ENCODE results near the gene CLDN5.

CLDN5 gene

DNA sequence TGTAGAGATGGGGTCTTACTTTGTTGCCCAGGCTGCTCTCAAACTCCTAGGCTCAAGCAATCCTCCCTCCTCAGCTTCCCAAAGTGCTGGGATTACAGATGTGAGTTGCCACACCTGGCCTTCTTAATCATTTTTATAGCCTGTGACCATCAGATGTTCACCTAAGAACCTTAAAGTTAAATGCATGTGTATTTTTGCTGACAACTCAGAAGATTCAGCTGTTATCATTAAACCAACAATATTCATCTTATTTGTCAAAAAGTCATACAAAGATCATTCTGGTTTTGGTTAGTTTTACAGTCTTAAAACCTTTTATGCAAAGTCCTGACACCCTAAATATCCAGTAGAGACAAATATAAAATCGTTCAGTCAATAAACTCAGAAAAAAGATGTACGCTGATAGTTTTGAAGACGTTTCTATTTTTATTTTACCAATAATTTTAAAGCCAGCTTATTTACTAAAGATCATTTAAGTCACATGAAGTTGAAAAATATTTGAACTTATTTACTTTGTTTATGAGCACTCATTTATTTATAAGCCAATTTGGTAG is 22.2 kb downstream of the CLDN5 start:
- DNase-seq, result no peak

DNA sequence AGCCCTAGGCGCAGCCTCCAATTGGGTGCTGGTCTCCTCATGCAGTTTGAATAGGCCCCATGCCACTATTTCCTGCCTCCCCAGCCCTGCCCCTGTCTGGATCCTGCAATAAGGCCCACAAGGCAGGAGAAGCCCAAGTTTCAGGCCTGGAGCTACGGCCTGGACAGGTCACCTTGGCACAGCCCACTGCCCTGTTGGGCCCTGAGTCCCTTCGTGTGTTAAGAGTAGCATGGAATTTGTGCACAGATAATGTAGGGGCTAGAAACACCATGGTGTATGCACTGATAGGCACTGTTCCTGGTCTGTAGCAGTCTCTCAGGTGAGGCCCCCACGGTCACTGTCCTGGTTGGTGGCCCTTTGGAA is 24.3 kb downstream of the CLDN5 start:
- DNase-seq, result no peak

DNA sequence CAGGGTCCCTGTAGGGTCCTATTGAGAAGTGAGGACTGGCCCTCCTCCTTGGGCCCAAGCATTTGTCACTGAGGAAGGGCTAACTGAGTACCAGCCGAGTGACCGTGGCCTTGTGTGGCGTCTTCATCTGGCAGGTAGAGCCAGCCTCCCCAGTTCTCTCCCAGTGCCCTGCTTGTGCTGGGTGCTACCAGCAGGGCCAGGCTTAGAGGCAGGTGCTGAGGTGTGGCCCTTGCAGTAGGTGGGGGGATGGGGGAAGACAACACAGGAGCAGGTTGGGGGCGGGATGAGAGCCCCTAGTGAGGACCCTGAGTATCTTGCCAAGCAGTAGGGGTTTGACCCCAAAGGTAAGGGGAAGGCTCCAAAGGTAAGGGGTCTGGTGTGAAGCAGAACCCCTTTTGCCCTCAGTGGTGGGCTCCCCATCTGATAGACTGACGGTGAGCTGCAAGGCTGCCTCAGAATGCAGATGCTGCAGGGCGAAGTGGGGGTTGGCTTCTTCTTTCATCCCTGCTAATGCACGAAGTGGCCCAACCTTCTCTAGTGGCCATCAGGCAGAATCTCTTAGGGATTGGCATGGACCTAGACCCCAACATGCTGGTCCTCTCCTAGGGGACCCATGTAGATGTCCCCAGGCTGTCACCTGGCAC is 24.9 kb downstream of the CLDN5 start:
- DNase-seq, result no peak

DNA sequence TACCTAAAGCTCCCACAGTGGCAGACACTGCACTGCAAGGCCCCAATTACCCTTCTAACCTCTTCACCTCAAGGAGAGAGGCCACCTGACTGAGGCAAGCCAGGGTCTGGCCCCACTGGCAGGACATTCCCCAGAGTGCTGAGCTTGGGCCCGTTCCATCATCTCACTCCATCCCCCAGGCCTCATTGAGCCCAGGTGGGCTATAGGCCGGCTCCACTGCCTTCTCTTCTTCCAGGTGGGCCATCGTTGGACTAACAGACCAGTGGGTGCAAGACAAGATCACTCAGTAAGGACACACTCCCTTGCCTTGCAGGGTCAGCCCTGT is 25.4 kb downstream of the CLDN5 start:
- DNase-seq, result no peak

DNA sequence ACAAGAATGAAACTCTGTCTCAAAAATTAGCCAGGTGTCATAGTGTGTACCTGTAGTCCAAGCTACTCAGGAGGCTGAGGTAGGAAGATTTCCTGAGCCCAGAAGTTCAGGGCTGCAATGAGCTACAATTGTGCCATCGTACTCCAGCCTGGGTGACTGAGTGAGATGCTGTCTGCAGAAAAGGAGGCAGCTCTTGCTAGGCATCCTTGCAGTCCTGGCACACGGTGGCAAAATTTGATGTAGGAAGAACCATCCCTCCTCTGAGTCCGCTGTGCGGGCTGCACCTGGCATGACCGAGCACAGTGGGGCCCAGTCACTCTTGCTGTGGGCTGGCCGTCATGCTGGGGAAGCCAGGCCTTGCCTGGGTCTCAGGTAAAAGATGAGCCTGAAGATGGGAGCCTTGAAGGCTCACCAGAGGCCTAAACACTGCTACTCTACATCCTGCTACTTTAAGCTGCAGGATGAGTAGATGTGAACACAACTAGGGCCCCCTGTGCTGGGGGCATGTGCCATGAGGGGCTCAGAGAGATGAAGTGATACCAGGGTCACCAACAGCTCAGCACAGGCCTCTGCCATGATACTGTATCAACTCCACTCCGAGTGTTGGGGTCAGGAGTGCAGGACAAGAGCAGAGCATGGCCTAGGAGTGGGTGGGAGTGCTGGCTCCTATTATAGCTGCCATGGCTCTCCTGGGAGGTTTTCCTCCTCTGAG is 25.9 kb downstream of the CLDN5 start:
- no peak for DNase-seq

DNA sequence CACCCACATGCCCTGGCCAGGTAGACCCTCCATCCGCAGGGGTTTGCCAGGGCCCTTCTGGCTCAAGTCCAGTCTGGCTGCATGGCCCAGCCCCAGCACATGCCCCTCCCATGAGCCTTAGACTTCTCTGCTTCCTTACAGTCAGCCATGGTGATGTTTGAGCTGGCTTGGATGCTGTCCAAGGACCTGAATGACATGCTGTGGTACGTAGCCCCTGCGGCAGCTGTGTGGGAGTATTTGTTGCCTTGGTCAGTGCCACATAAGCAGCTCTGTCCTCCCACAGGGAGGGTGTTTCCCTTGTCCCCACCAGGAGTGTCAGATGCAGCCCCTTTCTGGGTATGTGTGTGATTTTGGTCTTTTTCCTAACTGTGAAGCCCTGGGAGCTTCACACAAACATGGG is 27.0 kb downstream of the CLDN5 start:
- DNase-seq, result no peak

DNA sequence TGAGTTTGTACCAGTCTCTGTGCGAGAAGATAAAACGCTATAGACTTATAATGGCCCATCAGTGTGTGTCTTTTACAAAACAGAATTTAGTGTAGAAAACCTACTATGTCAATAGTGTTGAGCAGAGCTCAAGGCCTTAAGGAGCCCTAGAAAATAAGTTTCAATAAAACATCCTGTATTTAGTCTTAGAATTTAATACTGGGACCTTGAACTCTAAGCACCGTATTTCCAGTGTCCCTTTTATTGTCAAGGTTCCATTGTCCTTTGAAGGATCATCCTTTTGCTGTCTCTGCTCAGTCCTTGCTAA is 27.9 kb downstream of the CLDN5 start:
- no peak for DNase-seq

DNA sequence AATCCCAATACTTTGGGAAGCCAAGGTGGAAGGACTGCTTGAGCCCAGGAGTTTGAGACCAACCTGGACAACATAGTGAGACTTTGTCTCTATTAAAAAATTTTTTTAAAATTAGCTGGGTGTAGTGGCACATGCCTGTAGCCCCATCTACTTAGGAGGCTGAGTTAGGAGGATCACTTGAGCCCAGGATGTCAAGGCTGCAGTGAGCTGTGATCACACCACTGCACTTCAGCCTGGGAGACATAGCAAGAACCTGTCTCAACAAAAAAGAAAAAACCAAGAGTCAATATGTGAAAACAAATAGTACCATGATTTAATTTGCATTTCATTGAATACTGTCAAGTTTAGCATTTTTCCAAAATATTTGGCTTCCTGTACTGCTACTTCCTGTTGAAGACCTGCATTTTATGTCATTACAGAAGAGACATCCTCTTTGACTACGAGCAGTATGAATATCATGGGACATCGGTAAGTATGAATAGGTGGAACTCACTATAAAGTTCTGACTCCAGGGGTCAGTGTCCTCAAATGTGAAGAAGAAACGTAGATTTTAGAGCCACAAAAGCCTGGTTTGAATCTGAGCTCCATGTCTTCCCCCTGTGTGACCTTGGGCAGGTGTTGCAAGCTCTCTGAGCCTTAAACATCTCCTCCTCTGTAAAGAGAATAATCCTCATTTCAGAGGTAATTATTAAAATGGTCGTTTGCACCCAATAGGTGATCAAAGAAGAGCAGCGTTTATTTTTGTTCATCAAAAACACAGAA is 28.5 kb downstream of the CLDN5 start:
- peak in 1 of 5 experiments; percentile 50 for DNase-seq

DNA sequence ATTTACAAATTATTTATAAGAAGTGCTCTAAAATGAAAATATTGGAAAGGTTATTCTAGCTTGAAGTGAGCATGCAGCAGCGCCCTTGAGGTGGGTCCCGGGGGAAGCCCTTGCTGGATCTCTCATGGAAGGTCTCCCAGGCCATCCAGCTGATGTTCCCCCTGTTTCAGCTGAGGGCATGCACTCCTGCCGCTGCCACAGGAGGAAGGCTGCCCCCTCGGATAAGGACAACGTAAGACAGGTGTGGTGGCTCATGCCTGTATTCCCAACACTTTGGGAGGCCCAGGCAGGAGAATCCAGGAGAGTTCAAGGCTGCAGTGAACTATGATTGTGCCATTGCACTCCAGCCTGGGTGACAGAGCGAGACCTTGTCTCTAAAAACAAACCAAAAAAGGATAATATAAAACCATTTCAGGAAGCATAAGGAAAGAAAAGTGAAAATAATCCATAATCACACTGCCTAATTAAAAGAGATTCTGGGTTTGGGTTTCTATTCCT is 29.5 kb downstream of the CLDN5 start:
- DNase-seq, result no peak

DNA sequence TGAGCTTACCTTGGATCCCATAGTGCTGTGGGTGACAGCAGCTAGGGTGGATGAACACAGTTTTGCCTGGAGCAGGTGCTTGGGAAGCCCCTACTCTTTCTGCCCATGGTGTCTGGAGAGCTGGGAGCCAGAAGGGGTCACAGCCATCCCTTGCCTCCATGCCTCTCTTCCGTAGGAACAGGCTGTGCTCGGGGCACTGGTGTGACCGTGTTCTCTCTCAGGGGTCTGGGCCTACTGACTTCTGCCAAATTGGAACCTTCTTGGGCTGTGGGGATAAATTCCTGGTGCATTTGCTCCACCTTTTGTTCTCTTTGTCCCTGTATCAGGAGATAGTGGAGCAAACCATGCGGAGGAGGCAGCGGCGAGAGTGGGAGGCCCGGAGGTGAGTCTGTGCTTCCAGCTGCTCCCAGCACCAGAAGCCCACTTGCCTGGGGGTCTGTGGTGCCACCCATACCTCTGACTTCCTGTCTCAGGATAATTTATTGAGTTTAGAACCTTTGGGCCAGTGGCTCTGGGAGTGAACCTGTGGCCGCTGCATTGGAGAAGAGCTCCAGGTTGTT is 30.1 kb downstream of the CLDN5 start:
- DNase-seq, result no peak

DNA sequence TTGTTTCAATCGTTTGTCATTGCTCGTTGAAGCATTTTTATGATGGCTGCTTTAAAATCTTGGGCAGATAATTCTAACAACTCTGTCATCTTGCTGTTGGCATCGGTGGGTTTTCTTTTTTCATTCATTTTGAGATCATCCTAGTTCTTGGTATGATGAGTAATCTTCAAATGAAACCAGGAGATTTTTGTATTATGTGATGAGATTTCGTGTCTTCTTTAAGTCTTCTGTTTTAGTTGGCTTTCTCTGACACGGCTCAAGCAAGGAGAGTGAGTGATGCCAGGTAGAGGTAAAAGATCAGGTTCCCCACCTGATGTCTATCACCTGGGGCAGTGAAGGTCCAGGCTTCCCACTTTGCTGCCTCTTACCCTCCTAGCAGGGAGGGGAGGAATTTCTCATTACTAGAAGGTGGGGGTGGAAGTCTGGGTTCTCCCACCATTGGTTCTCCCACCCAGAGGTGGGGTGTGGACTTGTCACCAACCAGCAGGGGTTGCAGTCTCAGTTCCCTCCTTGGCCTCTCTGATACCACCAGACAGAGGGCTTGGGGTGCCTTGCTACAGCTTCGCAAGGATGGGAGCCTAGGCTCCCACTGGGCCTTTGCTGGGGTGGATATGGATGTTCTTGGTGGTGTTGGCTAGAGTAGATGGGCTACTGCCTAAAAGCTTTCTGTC is 31.6 kb downstream of the CLDN5 start:
- no peak for DNase-seq

DNA sequence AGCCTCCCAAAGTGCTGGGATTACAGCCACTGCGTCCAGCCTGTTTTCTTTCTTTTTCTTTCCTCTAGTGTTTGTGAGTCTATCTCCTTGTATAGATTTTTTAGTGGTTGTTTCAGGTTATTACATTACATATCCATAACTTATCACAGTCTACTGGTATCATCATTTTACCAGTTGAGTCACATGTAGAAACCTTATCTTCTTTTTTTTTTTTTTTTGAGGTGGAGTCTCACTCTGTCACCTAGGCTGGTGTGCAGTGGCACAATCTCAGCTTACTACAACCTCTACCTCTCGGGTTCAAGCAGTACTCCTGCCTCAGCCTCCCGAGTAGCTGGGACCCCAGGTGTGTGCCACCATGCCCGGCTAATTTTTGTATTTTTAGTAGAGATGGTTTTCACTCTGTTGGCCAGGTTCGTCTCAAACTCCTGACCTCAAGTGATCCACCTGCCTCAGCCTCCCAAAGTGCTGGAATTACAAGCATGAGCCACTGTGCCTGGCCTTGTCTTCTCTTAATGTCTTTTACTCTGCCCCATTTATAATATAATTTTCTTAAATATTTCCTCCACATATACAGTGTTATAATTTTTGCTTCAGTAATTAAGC is 33.5 kb downstream of the CLDN5 start:
- peak in 1 of 5 experiments; percentile 47 for DNase-seq

DNA sequence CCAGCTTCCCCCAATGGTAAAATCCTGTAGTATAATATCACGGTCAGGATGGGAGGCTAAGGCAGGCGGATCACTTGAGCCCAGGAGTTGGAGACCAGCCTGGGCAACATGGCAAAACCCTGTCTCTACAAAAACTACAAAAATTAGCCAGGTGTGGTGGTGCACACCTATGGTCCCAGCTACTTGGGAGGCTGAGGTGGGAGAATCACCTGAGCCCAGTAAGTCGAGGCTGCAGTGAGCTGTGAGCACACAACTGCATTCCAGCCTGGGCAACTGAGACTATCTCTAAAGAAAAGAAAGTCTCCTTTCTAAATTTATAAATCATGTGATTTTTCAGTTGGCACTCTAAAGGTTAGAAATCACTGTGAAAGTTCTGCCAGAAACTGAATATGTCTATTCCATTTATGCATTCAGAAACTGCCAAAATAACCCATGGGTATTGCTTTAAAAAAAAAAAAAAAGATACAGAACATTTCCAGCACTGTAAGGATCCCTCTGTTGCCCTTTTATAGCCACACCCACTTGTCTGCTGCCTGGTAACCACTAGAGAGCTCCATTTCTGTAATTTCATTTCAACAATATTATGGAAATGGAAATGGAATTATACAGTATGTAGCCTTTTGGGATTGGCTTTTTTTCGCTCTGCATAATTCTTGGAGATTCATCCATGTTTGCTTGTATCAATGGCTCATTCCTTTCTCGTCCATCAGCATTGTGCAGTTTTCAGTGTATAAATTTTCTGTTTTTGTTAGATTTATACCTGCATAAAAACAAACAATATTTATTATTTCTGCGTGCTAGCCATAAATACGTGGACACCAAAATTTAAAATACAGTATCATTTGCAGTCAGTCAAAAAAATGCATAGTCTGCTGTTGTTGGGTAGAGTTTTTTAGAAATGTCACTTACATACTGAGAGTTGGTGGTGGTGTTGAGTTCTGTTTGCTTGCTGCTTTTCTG is 35.0 kb downstream of the CLDN5 start:
- DNase-seq, result peak in 1 of 5 experiments; percentile 43

DNA sequence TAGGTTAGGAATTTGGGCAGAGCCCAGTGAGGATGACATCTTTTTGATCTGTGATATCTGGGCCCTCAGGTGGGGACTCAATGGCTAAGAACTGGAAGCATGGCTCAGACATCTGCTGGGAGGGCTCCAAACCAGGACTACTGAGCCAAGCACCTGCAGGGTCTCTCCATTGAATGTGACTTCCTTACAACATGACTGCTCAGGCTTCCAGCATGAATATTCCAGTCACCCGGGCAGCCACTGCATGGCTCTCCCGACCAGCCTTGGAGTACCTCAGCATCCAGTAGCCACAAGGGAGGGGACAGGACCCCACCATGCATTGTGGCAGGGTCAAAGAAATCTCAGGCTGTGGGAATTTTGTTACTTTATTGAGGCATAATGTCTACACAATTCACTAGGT is 35.9 kb downstream of the CLDN5 start:
- no peak for DNase-seq

DNA sequence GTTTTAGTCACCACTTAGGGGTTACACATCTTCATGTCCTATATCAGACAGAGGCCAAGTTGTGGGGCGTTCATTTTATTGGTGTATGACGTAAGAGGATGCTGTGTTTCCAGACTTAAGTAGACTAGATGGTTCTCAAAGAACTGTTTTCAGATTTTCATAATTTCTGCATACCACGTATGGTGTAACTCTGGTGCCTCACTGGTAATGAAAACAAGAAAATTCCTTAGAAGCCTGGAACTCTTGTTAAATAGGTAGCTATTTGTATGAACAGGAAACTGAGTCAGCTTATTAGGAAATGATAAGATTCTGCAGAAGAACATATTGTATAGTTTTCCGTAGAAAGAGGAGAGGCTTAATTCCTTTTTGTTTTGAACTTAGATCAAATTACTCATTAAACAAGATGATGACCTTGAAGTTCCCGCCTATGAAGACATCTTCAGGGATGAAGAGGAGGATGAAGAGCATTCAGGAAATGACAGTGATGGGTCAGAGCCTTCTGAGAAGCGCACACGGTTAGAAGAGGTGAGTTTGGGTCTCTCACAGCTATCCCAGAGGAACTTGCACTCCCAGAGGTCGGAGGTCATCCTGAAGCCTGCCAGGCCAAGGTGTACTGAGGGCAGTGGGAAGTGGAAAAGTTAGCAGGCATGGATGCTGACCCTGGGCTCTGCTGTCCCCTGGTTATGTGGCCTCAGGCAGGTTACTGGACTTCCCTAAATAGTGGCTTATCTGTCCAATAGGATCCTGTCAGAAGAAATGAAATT is 40.5 kb downstream of the CLDN5 start:
- peak in 1 of 5 experiments; percentile 22 for DNase-seq

DNA sequence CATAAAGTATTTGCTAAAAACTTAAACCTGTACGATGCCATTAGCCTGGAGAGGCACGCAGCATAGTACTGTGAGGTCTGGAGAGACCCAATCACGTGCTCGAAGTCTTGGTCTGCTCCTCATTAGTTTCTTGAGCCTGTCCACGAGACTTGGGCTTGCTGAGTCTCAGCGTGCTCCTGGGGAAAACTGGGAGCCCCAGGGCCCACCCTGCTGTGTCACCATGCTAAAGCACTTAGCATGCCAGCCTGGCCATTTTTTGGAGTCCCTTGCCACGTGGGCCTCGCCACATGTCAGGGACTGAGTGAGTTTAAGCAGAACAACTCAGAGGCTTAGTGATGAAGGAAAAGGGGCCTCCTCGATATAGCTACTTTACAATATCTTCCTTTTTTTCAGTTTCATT is 41.9 kb downstream of the CLDN5 start:
- DNase-seq, result no peak

DNA sequence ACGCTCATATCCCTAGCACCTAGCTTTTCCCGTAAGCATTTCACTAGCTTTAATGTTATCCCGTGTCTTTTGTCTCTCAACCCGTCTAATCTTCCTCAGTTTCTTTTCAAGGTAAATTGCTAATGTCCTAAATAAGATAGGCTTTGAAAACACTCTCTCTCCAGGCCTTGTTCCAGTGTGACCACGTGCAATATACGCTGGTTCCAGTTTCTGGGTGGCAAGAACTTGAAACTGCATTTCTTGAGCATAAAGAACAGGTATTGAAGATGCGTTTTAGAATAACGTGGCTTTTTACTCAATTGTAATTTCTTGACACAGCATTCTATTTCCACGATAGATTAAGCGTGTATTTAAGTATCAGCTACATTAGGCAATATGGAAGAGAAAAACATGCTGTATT is 43.4 kb downstream of the CLDN5 start:
- no peak for DNase-seq

DNA sequence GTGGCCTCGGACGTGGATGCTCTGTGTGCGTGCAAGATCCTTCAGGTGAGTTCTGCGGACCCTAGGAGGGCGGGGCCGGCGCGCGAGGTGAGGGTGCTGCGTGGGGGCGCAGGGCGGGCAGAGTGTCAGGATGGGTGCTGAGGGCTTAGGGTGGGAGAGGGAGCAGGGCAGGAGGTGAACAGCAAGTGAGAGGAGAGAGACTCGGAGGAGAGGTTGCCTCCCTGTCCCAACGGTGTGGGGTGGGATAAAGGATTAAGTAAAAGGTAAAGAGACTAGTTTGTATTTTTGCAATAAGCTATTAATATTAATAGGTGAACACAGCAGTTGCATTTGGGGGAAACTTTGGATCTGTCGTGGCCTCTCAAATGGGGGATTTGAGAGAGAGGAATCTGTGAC is 44.0 kb downstream of the CLDN5 start:
- DNase-seq, result no peak

DNA sequence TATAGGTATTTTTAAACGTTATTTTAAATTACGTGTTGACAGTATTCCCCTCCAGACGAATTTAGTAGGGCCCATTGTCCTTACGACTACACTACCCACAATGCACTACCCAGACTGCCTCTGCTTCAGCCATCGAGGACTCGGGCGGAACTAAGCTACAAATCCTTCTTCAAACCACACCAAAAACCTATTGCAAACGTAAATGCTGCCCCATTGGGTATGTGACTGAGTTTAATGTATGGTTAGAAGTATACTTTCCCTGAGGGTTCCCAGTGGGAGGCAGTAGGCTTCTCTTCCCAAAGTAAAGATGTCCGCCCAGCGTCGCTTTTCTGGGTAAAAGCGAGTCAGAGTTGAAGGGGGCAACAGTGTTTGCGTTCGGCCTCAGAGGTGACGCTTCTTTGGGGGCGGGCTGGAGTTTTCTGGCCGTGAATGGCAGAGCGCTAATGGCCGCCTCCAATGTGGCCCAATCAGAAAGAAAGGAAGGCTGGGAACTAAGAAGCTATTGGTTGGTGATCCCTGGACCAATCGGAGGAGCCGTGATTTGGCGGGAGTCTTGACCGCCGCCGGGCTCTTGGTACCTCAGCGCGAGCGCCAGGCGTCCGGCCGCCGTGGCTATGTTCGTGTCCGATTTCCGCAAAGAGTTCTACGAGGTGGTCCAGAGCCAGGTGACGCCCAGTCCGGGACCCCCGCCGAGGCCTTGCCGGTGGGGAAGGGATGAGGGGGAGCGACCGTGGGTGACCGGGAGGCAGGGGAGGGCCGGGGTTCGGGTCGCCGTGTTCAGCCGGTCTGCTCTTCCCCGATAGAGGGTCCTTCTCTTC is 44.6 kb downstream of the CLDN5 start, which contains the start of gene CDC45:
TSS of gene CDC45 (plus strand) at position 566 of the 818 bp plus-strand sequence. CDS start at position 615, 49 bp downstream.
- DNase-seq, result peak; percentile 75 to 98 (median 91)
